GM12873 (cell line): Measurements from ENCODE around the gene POFUT1.

Experiments
- CTCF ChIP-seq: IDR thresholded peaks from 2 replicates; pipeline ENCODE4 v1.5.1; 2012; ENCODE audit warnings: low read depth, mild to moderate bottlenecking, moderate library complexity, low read length, control low read depth; ENCODE audit not compliant: insufficient read depth; ENCODE audit errors: missing control alignments

The POFUT1 gene

GRCh38 chr20:32207626-32208498 lies at the start of gene POFUT1, which contains the start of gene PLAGL2:
Gene POFUT1, plus strand, starts transcription at chr20:32207880. Its CDS starts 62 bp downstream, at chr20:32207942.
Gene PLAGL2, minus strand, starts transcription at chr20:32207743. Its CDS starts 5,565 bp downstream, at chr20:32202178.
- TF ChIP-seq CTCF, result peak; percentile 28

DNA sequence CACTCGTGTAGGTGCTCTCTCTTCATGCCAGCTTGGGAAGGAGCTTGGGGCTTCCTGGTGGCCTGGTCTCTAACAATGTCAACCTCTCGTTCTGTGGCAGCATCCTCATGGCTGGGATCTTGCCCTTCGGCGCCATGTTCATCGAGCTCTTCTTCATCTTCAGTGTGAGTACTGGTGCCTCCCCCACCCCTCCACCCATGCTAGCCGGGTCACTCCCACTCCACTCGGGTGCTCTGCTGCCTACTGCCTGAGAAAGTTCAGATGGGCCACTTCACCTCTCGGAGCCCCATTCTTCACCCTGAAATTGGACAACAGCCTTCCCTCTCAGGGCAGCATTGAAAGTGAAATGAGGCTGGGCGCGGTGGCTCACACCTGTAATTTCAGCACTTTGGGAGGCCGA lies 49.3 kb upstream of the POFUT1 start:
- TF ChIP-seq CTCF, result no peak

DNA sequence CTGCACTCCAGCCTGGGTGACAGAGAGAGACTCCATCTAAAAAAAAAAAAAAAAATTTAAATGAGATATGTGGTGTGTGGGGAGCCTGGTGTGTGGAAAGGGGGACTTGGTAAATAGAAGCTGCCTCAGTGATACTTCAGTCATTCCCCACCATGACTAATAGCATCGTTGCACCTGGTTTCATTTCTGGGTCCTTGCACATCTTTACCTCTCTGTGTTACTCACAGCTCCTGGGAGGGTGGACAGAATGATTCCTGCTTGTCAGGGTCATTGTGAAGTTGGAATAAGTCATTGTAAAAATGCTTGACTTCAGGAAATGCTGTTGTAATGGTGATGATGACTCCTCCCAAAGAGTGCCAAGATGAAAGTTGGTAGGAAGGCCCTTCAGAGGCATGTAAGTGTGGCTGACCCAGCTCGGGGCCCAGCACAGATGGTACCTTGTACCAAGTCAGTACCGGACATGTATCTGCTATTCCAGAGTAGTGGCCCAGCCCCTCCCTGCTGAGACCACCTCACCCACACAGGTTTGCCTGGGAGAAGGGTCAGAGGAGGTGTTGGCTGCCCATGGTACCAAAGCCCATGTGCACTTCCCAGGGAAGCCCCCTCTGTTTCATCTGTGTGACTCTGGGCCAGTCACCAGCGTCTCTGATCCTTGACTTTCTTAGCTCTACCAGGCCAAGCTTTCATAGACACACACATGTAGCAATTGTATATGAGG lies 48.6 kb upstream of the POFUT1 start:
- TF ChIP-seq CTCF, result no peak

DNA sequence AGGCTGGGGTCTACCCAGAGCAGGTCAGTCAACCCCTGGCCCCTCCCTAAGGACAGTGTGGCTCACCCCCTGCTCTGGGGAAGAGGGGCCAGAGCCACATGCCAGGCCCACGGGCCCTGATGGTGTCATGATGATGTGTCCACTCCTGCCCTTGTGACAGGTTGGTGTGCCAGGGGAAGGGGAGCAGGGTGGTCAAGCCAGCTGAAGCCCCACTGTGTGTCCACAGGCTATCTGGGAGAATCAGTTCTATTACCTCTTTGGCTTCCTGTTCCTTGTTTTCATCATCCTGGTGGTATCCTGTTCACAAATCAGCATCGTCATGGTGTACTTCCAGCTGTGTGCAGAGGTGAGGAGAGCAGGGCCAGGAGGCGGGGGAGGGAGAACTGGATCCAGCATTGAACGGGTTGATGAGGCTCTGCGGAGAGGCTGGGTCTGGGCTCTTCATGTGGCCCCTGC lies 47.9 kb upstream of the POFUT1 start:
- no peak for TF ChIP-seq CTCF

GRCh38 chr20:32160341-32160740 lies 47.3 kb upstream of the POFUT1 start:
- TF ChIP-seq CTCF, result no peak

DNA sequence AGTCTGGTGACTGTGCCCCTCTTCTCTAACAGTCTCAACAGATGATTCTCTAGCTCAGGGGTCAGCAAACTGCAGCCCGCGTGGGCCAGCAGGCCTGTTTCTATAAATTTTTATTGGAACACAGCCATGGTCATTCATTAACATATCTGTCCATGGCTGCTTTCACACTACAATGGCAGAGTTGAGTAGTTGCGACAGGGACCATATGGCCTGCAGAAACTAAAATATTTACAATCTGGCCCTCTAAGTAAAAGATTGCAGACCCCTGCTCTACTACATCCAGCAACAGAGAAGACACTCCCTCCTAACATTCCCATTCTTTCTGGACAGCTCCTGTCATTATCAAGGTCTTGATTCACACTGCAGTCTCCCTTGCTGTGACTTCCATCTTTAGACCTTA lies 45.3 kb upstream of the POFUT1 start:
- no peak for TF ChIP-seq CTCF

GRCh38 chr20:32163951-32164350 lies 43.7 kb upstream of the POFUT1 start:
- TF ChIP-seq CTCF, result no peak
